PC-3 (cell line): Measurements from ENCODE around the gene ZFYVE27.

ENCODE experiments used
- EZH2 ChIP-seq: fragments of 300-600 bp; sonication (generic); IDR thresholded peaks from one replicate; pipeline ENCODE4 v1.6.1; 2017; ENCODE audit warnings: antibody characterized with exemption, mild to moderate bottlenecking, low read length; ENCODE audit not compliant: unreplicated experiment
- EZH2phosphoT487 ChIP-seq: fragments of 300-600 bp; sonication (generic); IDR thresholded peaks from 2 replicates; pipeline ENCODE4 v1.6.1; 2018; ENCODE audit warnings: mild to moderate bottlenecking, antibody characterized with exemption, low read length, borderline replicate concordance

DNA sequence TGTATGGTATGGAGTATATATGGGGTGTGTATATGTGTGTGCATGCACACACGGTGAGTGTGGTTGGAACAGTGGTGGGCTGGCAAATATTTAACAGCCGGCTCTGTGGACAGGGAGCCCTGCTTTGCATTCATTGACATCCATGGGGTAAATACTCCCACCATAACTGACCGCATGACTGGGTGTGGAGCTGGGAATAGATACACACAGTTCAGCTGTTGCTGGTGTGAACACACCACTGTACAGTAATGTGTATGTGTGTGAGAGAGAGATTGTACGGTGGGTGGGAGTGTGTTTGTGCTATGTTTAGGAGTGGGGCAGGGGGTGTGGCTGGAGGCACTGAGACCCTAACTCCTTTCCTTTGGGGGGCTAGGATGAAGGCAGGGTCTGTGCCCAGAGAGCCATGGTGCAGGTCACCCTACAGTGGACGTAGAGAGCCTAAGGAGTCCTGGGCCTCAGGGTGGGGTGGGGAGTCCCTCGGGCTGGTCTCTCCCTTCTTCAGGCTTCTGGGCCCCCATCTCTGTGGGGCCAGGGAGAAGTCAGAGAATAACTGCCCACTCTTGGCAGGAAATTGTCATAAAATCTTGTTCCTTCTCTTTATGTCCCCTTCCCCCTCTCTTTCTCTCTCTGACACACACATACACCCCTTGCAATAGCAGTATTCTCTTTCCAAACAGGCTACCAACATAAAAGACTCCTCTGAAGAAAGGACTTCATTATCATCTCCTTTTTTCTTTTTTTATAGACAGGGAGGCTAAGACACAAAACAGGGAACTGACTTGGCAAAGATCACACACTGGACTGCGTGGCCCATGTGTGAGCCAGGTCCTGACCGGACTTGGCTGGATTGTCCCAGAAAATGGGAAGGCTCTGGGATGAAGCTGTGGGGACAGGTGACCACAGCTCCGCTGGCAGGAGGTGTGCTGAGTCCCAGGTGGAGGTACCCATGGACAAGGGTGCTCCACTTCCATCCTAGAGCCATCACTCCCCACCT lies 31.7 kb downstream of the ZFYVE27 start:
- TF ChIP-seq EZH2phosphoT487: no peak
- no peak for TF ChIP-seq EZH2
